GM13976 (cell line): ENCODE measurements around the gene RIGI.

Experiments used
- DNase-seq: peaks from one replicate; pipeline ENCODE4 v3.0.0; 2012; ENCODE audit warnings: low spot score
- in situ Hi-C: fragments of 300-500 bp; cut with MboI; formaldehyde crosslinking; loops from one replicate; pipeline ENCODE4 v1.12.0; 2022; ENCODE audit warnings: low sequenced_read_pairs, mixed read lengths, inconsistent platforms; ENCODE audit not compliant: unreplicated experiment
- TF ChIP-seq, protein P1 (sequence below): IDR thresholded peaks from 2 replicates; pipeline ENCODE4 v1.5.1; 2012; ENCODE audit warnings: borderline replicate concordance, mild to moderate bottlenecking; ENCODE audit not compliant: insufficient read depth; ENCODE audit errors: extremely low read depth, missing control alignments, control extremely low read depth

RIGI gene

DNA sequence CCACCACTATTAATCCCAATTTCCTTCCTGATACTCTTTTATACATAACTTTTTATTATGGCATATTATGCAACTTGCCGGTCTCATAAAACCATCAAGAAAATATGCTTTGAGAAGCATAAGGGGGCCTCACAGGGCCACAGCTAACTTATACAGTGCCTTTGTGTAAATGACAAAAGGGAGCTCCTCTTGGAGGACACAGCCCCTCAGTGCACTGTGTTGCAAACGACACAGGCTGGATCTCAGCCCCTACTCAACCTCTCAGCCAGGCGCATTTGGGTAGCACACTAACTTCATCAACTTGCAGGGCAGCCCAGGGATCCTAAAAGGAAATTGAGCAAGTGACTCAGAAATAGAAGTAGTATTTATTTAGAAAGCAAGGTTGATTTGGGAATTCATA, 35.4 kb downstream of the RIGI start:
- TF ChIP-seq, protein P1, sequence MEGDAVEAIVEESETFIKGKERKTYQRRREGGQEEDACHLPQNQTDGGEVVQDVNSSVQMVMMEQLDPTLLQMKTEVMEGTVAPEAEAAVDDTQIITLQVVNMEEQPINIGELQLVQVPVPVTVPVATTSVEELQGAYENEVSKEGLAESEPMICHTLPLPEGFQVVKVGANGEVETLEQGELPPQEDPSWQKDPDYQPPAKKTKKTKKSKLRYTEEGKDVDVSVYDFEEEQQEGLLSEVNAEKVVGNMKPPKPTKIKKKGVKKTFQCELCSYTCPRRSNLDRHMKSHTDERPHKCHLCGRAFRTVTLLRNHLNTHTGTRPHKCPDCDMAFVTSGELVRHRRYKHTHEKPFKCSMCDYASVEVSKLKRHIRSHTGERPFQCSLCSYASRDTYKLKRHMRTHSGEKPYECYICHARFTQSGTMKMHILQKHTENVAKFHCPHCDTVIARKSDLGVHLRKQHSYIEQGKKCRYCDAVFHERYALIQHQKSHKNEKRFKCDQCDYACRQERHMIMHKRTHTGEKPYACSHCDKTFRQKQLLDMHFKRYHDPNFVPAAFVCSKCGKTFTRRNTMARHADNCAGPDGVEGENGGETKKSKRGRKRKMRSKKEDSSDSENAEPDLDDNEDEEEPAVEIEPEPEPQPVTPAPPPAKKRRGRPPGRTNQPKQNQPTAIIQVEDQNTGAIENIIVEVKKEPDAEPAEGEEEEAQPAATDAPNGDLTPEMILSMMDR, result no peak
- DNase-seq, result no peak
- in situ Hi-C loops, result no loop called here

DNA sequence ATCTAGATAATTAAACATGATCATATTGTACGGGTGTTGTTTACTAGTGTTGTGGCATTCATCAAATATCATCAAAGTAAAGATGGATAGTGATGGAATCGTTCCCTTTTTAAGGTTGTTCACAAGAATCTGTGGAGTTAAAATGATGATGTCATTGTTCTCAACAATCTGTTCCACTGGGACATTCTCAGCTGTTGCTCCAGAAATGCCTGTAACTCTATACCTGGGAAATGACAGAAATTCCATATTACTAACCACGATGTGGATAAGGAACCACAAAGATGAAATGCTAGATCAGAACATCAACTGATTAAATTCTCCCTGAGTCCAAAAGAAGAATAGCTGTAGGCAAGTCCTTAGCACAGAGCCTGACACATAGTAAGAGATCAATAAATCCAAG, 38.0 kb downstream of the RIGI start:
- TF ChIP-seq, protein P1, result no peak
- in situ Hi-C loops, result no loop called here
- DNase-seq, result no peak

DNA sequence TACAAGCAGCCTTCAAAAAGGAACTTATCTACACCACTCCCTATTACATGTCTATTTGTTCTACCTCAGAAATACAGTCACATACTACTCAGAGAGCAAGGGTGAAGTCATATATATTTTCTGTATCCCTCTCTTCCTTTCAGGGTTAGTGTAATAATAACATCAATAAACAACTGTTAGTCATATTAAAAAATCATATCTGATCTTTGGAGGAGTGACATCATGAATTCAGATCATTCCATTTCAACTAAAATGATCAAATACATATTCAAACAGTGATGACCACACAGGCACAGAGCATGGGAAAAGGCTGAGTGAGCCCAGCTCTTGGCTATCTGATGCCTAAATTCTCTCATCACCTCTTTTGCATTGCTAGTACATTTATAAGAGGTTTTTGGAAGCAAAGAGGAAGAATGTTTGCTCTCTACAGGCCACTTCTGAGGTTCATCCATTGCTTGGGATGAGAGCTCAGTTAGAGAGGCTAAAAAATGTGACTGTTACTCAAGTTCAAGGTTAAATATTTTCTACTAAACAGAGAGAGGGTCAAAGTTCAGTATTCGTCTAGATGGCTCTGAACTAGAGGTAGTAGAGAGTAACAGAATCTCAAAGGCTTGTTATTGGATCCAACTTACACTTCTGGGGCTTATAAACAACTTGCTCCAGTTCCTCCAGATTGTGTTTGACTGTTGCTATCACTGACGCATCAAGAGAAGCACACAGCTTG, 39.0 kb downstream of the RIGI start:
- TF ChIP-seq, protein P1, result no peak
- in situ Hi-C loops, result no loop called here
- no peak for DNase-seq

DNA sequence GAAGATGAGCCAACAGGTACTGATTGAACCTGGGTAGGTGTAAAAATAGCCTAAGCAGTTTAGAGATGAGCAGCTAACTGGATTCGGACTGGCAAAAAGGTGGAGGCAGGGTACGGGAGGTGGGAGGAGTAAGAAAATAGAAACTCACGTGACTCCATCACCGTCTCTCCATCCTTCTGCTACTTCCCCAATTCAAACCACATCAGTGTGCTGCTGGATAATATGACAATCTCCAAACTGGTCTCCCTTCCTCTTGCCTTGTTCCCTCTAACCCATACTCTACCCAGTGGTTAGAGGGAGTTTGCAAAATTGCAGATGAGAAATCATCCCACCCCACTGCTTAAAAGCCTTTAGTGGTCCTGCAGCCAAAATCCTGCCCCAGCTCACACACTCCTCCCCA, 42.7 kb downstream of the RIGI start:
- in situ Hi-C loops, result no loop called here
- TF ChIP-seq, protein P1, result no peak
- no peak for DNase-seq
